Stimulated activated CD4-positive, alpha-beta T cell treated with anti-CD3 and anti-CD28 coated beads, Interleukin-4, amount 100 ng/mL, for 24 hours (primary cell): ENCODE data around the gene MRPS2.
"Not testable (repeated sequence)": the region's sequence is repeated elsewhere in the genome, so short reads cannot be mapped to it uniquely, and the experiment has no call there.

Source experiments
- DNase-seq: peaks from one replicate; pipeline ENCODE4 v3.0.0-alpha.2; 2020

Gene MRPS2

GRCh38 chr9:135501261-135502167 is 1.0 kb downstream of the MRPS2 start:
- DNase-seq: no peak

GRCh38 chr9:135502168-135502872 is 1.8 kb downstream of the MRPS2 start:
- DNase-seq: no peak

- no peak for DNase-seq
Observed at GRCh38 chr9:135502873-135503321, 2.4 kb downstream of the MRPS2 start.

GRCh38 chr9:135503371-135504261 is 3.1 kb downstream of the MRPS2 start:
- no peak for DNase-seq

- DNase-seq: peak; percentile 68
Observed at GRCh38 chr9:135504262-135505243, 4.1 kb downstream of the MRPS2 start.

- DNase-seq: no peak
Observed at GRCh38 chr9:135505406-135506187, 5.1 kb downstream of the MRPS2 start.

GRCh38 chr9:135506327-135507103 is 6.0 kb downstream of the MRPS2 start:
- DNase-seq: no peak

GRCh38 chr9:135507104-135508035 is 6.9 kb downstream of the MRPS2 start:
- no peak for DNase-seq

- no peak for DNase-seq
Observed at GRCh38 chr9:135508211-135508820, 7.8 kb downstream of the MRPS2 start.

GRCh38 chr9:135509458-135509857 is 9.0 kb downstream of the MRPS2 start:
- no peak for DNase-seq

- no peak for DNase-seq
Observed at GRCh38 chr9:135512241-135512603, 11.7 kb downstream of the MRPS2 start.

GRCh38 chr9:135512904-135513303 is 12.4 kb downstream of the MRPS2 start:
- no peak for DNase-seq

GRCh38 chr9:135513351-135513846 is 12.9 kb downstream of the MRPS2 start:
- DNase-seq: no peak

- not testable (repeated sequence) for DNase-seq
Observed at GRCh38 chr9:135513906-135514305, 13.4 kb downstream of the MRPS2 start.

- DNase-seq: no peak
Observed at GRCh38 chr9:135514342-135515082, 14.0 kb downstream of the MRPS2 start.

- no peak for DNase-seq
Observed at GRCh38 chr9:135515083-135515951, 14.8 kb downstream of the MRPS2 start.
